Stimulated activated CD4-positive, alpha-beta T cell treated with anti-CD3 and anti-CD28 coated beads, Interleukin-4, amount 100 ng/mL, for 1 hour (primary cell): ENCODE data around the gene TMEM127.
A peak's percentile ranks its signal among the peaks of the same experiment; 100 is the strongest.
"Not testable (repeated sequence)": the region's sequence is repeated elsewhere in the genome, so short reads cannot be mapped to it uniquely, and the experiment has no call there.

Experiments used
- DNase-seq: peaks from one replicate; pipeline ENCODE4 v3.0.0-alpha.2; 2020

TMEM127 gene

DNA sequence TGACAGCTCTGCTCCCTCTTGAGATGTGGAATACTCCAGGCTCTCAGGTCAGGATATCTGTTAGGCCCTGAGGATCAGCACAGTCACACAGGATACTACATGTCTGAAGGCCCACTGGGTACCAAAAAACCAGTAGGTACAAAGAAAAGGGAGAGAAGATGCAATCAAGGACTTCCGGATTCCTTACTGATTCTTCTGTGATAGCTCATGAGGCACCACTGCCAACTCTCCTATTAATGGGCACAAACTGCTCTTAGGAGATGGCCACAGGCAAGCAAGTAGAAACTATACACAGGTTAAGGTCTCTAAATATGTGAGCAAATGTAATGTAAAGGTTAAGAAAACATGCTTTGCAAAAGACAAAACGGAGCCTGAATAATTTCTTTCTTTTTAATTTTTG lies 3.5 kb downstream of the TMEM127 start:
- no peak for DNase-seq

DNA sequence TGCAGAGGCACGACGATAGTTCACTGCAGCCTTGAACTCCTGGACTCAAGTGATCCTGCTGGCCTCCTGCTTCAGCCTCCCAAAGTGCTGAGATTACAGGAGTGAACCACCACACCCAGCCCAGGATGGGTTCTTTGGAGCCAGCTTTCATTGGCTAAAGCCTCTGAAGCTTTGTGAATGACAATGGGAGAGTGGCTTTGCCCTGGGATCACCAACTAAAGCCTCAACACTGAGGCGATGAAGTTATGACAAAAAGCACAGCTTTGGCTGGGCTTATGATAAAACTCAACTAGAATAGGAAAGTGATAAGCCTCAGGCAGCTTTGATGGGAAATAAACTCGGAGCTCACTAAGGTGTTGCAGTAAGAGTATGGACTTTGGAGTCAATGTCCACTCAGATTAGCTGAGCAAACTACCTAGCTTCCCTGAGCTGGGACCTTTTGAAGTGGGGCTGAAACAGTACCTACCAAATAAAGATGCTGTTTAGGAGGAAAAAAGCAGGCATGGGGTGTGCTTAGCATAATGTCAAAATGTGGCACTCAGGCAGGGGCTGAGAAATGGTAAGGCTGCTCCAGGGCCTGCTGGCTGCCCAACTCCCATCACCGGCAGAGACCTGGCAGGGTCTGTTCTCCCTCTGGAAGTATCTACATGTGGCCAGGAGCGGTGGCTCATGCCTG lies 4.3 kb downstream of the TMEM127 start:
- no peak for DNase-seq

DNA sequence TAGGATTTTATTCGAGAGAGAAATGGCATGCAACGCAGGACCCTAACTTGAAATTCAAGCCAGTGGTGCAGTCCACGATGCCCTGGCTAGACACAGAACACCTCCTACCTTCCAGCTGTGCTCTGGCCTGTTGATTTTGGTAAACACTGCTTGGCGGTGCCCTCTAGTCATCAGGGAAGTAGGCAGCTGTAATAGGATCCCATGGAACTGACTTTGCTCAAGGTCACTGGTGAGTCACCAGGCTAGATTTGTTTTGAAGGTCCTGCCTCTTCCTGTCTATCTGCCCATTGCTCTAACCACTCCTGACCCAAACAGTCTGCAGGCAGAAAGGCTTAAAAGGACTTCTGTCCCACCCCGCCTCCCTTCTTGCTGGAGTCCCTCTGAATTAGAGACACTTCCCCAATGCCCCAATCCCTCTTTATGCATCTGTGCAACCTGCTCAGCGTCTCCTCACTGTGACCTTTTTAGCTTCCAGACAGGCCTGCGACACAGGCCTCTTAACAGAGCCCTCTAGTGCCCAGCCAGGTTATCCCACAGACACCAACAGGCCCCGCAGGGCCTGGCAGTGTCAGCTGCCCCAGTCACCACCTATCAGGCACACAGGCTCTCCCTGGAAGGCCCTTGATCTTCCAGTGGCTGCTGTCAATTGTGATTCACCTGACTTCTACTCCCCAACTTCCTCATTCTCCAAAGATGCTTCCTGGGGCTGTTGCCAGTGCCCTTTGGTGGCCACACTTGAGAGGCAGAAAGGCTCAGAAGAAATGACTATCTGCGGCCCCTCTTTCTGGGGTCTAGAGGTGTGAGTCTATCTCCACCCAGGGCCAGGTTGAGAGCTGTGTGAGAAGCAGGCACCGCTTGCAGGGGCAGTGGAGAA lies 5.2 kb downstream of the TMEM127 start:
- peak; percentile 24 for DNase-seq

DNA sequence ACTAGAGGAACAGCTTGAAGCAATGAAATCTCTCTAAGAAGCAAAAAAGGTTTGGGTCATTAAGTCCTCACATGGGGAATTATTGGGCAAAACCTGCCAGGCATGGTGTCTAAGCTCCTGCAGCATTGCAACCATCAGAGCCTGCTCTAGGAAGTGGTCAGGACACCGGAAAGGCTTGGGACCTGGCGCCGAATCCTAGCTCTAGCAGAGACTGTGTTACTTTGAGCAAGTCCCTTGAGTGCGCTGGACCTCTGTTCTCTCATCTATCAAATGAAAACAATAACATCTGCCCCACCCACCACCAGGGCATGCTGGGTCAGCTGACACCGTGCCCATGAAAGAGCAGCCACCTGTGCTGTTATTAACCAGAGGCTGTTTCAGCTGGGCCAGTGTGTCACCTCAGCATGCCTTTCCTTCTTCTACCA lies 6.3 kb downstream of the TMEM127 start:
- no peak for DNase-seq

DNA sequence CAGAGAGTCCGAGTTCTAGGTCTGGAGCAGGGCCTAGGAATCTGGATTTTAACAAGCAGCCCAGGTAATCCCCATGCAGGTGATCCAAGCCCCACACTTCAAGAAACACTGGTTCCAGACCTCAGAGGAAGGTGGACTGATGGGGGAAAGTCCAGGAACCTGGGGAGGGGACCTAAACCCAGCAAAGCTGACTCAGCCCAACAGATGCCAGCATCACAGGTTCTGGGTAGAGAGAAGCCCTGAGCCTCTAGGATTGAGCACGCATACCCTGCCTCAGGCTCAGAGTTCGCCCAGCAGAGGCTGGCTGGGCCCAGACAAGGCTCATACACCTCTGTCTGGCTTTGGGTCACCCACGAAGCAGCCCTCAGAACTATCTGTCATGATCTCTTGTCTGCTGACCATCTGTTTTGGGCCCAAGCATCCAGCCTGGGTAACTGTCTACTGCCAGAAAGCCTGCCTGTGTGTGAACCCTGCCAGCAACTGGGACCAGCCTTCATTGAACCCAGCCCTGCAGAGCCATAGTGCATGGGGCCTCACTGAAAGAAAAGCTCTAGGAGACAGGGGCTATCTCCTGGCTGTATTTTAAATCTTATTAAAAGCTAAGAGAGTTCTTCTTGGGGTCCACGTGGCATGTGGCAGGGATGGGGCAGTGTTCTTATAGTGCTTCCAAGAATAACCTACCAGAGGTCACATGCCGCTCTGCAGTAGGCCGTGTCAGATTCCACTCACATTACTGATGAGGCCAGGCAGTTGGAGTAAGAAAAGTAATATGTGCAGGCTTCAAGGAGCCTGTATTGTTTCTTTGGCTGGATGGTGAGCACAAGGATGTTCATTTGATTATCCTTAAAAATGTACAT lies 7.4 kb downstream of the TMEM127 start:
- DNase-seq, result no peak

DNA sequence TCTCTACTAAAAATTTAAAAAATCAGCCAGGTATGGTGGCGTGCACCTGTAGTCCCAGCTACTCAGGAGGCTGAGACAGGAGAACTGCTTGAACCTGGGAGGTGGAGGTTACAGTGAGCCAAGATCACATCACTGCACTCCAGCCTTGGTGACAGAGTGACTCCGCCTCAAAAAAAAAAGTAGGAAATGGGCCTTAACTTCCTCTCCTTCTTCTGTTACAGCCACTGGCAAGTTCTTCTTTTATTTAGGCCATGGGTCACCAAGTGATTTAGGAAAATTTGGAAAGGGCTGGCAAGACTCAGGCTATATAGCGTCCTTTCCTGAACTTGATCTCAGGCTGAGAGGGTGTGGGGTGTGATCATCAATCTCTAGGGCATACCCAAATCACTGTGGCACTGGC lies 8.1 kb downstream of the TMEM127 start:
- DNase-seq, result not testable (repeated sequence)

DNA sequence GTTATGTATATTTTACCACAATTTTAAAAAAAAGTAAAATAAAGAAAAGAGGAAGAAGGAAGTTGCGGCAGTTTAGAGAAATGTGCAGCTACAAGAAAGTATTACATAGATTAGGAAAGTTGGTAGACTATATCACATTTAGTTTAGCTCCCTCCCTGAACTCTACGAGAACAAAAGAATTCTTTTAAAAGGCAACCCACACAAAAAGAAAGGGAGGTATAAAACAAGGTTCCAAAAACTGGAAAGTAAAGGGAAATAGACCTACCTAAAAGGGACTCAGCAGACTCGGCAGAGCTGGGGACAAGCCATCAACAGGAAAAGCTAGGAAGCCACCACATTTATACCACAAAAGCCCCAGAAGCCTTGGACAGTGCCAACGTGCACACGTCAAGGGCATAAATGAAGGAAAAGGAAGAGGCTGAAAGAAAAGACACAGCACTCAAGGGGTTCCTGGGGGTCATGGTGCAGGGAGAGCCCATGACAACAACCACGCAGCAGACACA lies 9.1 kb downstream of the TMEM127 start:
- DNase-seq, result no peak

DNA sequence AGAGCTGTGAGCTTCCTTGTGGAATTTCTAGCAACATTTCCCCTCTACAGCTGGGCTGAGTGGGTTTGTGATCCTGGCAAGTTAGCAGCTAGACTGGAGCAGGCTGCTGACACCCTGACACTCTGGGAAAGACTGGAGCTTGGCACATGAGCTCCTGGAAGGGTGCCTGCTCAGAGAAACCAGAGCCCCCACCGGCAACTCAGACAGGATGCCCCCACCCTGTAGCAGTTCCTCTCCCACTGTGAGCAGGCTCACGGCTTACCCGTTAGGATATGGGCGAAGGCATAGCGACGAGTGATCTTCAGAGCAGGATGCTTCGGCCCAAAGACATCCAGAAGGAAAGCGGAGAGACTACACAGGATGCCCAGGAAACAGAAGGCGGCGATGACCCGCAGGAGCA lies 11.2 kb downstream of the TMEM127 start:
- no peak for DNase-seq

DNA sequence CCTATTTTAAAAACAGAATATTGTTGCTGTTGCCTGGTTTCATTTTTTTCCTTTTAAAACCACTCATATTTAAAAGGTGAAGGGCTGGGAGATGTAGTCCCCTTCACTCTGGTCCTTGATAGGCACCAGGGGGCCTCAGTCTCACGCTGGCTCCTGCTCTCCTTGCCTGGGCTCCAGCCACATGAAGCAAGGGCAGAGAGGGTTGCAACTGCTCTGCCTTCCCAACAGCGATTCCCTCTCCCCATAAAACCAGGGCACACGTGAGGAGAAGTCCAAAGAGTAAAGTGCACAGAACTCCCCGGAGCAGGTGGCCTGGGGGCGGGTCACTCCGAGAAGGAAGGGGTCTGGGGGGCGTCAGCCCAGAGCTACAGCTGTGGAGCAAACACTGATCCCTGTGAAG lies 12.8 kb downstream of the TMEM127 start:
- no peak for DNase-seq

DNA sequence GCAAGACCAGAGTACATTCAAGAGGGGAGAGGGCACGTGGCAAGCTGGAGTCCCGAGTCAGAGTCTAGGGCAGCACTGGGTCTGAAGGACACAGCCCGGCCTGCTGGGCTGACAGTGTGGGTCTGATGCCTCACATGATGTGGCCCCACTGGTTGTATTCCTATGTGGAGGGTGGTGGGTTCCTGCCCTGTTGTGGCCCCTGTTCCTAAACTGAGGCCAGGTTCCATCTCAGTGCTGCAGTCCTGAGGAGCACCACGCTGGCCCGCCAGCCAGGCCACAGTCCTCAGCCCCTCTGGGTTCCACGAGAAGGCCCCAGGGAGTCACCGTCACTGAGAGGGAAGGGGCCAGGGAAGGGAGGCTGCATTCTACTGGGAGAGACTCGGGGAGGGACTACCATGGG lies 13.3 kb downstream of the TMEM127 start:
- DNase-seq, result no peak

DNA sequence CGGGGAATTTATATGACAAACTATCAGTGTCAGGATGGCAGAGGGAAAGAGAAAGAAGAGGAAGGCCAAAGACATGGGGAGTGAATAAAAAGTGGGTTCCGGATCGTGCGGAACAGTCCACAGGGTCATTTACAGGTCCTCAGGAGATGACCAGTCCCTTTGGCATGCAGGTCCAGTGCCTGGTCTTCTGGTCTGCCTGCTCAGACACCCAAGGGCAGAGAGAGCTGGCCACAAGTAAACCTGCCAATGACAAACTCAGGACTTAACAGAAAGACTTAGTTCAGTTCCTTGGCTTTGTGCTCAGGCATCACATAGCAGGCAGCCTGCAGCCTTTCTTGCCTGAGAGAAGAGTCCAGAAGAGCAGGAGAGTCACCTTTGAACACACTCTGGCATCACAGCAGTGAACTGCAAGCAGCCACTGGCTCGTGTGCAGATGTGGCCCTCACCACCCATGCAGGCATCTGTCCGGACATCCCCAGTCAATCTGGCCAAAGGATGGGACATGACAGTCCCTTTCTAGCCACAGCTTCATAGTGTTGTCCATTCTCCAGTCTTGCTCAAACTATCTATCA lies 14.0 kb downstream of the TMEM127 start:
- no peak for DNase-seq

DNA sequence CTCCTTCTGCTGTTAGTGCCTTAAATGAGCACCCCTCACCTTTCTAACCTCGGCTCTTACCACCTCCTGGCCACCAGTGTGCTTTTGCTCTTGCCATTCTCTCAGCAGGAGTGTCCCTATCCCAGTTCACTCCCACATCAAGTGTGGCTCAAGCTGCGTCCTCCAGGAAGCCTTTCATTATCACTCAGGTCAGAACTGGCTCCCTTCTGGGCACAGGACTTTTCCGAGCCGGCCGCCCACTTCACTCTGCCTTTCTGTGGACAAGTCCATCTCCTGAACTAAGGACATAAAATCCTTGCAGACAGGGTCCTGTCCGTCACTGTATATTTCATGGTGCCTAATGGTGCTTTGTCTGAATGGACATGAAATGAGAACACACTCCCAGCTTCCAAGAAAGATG lies 15.6 kb downstream of the TMEM127 start:
- DNase-seq, result no peak

DNA sequence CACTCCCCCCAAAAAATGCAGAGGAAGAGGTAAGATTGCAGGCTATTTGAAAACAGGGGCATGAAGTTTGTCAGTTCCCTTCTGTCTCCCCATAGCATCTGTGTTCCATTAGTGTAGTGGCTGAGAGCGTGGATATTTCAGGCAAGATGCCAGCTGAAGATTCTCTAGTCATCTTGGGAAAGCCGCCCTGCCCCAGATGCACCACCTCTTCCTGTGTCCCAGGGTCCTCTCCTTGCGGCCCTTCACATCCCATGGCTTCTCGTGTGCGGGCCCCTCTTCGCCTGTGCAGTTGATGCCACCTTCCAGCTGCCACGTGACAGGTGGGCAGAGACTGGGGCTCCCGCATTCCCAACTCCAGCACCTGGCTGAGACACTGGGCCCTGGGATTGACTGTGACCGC lies 16.1 kb downstream of the TMEM127 start:
- no peak for DNase-seq

DNA sequence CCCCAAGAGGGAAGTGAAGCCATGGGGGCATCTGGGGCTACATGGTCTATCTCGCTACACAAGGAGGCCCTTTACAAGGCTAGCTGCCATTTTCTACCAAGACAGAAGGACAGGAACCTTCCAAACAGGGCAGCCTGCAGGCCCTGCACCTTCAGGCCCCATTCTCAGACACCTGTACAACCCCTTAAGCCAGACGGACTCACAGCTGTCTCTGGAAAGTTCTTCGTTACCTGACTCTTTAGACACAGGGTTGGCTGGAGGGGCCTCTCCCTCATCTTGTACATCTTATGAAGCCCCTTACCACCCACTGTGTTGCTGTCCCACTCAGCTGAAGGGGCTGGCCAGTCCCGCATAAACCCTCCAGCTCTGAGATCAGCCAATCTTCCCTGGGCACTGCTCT lies 17.2 kb downstream of the TMEM127 start:
- DNase-seq, result no peak

DNA sequence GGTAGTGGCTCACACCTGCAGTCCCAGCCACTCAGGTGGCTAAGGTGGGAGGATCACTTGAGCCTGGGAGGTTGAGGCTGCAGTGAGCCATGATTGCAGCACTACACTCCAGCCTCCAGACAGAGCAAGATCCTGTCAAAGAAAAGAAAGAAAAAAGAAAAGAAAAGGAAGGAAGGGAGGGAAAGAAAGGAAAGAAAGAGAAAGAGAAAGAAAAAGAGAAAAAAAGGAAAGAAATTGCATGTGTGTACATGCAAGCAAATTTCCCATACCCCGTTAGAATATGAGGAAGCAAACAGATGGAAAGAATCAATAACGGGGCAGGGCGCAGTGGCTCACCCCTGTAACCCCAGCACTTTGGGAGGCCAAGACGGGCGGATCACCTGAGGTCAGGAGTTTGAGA lies 17.9 kb downstream of the TMEM127 start:
- no peak for DNase-seq

DNA sequence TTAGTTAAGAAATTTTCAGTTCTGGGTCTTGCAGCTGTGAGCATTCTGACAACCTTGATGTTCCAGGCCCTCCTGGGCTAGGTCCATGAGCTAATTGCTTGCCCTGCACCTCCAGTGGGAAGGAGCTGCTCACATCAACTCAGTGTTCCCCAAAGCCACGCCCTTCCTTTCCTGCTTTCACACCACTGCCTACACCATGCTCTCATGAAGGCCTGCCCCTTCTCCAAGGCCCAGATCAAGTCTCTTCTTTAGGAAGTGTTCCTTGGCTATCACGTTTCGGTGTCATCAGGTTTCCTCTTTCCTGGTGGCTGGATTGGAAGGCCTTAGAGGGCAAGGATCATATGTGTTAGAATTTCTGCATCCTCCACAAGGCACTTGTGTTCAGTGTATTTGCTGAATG lies 18.8 kb downstream of the TMEM127 start:
- DNase-seq, result no peak

DNA sequence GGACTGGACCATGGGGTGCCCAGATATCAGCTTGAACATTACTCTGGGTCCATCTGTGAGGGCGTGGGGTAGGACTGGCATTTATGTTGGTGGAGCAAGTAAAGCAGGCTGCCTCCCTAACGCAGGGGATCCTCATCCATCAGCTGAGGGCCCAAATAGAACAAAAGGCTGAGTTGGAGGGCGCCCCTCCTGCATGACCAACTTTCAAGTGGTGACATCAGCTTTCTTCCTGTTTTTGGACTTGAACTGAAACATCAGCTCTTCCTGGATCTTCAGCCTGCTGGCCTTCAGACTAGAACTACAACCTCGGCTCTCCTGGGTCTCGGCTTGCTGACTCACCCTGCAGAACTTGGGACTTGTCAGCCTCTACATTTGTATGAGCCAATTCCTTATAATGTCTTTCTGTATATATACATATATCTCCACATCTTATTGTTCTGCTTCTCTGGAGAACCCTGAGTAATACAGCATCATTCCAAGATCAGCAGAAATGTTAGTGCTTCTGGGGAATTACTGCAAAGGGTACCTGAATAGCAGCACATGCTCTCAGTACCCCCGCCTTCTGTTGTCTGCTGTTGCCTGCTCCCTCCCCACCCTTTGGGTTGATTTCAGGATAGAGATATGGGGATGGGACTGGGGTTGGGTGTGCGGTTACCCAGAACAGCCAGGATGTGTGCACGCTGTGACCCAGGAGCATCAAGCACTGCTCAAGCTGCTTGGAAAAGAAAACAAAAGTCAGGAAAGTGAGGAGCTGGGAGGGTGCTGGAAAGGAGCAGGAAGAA lies 20.0 kb downstream of the TMEM127 start:
- DNase-seq, result no peak

DNA sequence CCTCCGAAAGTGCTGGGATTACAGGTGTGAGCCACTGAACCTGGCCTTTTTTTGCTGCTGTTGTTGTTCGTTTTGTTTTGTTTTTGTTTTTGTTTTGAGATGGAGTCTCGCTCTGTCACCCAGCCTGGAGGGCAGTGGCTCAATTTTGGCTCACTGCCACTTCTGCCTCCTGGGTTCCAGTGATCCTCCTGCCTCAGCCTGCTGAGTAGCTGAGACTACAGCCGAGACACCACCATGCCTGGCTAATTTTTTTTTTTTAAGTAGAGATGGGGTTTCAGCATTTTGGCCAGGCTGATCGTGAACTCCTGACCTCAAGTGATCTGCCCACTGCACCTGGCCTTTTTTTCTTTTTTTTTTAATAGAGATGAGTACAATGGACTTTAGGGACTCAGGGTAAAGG lies 22.0 kb downstream of the TMEM127 start:
- no peak for DNase-seq

DNA sequence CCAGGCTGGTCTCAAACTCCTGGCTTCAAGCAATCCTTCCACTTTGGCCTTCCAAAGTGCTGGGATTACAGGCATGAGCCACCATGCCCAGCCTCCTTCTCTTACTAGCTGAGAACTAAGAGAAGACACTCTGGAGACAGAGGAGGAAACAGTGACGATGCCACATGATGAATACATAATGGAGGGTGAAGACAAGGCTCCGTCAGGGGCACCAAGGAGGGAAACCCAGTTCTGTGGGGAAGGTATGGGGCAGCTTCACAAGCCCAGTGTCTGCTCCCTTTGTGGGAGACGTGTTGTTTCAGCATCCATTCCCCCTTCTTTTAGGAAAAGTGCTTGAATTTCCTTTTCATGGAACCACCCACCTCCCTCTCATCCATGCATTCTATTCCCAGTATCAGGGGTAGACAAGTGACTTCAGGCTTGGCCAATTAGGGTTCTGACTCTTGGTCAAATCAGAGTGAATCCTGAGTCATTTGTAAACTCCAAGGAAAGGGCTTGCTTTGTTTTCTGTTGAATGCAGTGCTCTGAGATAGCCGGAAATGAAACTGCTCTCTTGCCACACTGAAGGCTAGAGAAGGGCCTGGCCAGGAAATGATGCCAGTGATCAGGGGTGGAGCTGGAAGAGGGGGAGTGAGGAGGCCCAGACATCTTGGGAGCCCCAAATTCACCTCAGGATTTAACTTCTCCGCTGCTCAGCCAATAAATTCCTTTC lies 23.7 kb downstream of the TMEM127 start:
- peak; percentile 18 for DNase-seq

DNA sequence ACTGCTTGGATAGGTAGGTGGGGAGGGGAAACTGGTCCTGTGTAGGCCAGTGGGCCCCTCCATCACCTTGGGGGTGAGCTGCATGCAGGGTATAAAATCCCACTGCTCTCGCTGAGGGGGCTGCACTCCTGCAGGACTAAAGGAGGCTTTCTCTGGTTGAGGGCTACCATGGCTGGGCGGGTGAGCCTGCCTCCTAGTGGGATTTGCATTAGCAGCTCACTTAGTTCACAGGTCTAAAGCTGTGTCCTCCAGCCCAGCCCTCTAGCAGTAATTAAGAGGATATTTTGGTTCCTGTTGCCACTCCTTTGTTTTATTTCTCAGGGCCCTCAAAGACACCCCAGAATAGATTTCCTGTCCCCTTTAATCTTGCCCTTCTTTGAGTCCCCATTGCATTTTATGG lies 24.6 kb downstream of the TMEM127 start:
- no peak for DNase-seq

DNA sequence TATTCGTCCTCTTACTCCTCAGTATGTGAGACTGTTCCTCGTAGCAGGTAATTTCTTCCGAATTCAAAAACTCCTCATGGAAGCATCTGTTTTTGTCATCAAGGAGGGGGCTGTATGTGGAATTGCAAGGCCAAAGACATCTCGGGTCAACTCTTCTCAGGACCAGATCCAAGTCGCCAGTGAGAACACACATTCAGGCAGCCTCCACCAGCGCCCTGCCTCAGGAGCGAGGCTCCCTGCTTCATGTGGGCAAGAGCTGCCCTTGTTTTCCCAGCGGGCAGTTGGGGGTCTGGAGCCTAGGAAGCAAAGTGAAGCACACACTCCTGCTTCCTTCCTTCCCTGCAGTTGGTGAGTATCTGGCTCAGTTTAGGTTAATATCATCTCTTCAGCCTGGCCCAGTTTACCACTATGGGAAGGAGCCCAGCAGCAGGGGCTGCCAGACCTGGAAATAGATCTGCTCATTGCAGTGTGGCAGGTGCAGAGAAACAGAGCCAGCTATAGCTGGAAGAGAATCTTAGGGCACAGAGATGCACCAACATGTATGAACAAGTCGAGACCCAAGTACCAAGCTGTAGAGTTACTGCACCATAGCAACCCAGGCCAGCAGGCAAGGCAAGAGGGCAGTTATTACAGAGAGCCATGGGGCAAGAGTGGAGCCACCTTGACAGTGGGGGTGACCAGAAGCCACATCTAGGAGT lies 25.3 kb downstream of the TMEM127 start:
- no peak for DNase-seq
